Astrocyte (in vitro differentiated cells and primary cell): Measurements from ENCODE around the gene MYO5A. TPM values are rescaled to one million over a fixed set of nuclear protein-coding genes. Genes with fewer than 3 reads are reported as not detected.

Source experiments
- DNase-seq: peaks from one replicate; pipeline ENCODE4 v3.0.0-alpha.2; 2010; ENCODE audit warnings: low read depth
- FAIRE-seq: peaks from 2 replicates; lab custom pipeline; 2011; peaks lifted over from hg19 to GRCh38; lab: Jason Lieb, UNC
- H2AFZ ChIP-seq: 2 replicates; pipeline ENCODE4 v1.6.0; 2012; ENCODE audit warnings: low read depth, low read length, inconsistent platforms
- H3K27ac ChIP-seq: 2 replicates; pipeline ENCODE4 v1.5.1; 2011; ENCODE audit warnings: low read depth, low read length, inconsistent platforms
- H3K27me3 ChIP-seq: 2 replicates; pipeline ENCODE4 v1.6.0; 2011; ENCODE audit warnings: low read length, inconsistent platforms; ENCODE audit not compliant: insufficient read depth
- H3K36me3 ChIP-seq: 2 replicates; pipeline ENCODE4 v1.5.1; 2011; ENCODE audit warnings: low read length, inconsistent platforms; ENCODE audit not compliant: insufficient read depth
- H3K4me1 ChIP-seq: 2 replicates; pipeline ENCODE4 v1.5.1; 2011; ENCODE audit warnings: low read length, inconsistent platforms; ENCODE audit not compliant: insufficient read depth
- H3K4me2 ChIP-seq: 2 replicates; pipeline ENCODE4 v1.6.0; 2012; ENCODE audit warnings: low read length, inconsistent platforms
- H3K4me3 ChIP-seq: 2 replicates; pipeline ENCODE4 v1.5.1; 2011; ENCODE audit warnings: low read depth, mild to moderate bottlenecking, low read length, inconsistent platforms; ENCODE audit not compliant: insufficient read depth
- H3K79me2 ChIP-seq: 2 replicates; pipeline ENCODE4 v1.6.0; 2012; ENCODE audit warnings: mild to moderate bottlenecking, low read length, inconsistent platforms; ENCODE audit not compliant: insufficient read depth
- H3K9ac ChIP-seq: 2 replicates; pipeline ENCODE4 v1.6.0; 2012; ENCODE audit warnings: mild to moderate bottlenecking, low read length, inconsistent platforms
- H3K9me3 ChIP-seq: 2 replicates; pipeline ENCODE4 v1.5.1; 2012; ENCODE audit warnings: low read depth, mild to moderate bottlenecking, low read length, inconsistent platforms; ENCODE audit not compliant: insufficient read depth
- H4K20me1 ChIP-seq: 2 replicates; pipeline ENCODE4 v1.6.0; 2012; ENCODE audit warnings: low read length, inconsistent platforms; ENCODE audit not compliant: insufficient read depth
- H3K27ac Mint-ChIP-seq: one replicate; pipeline ENCODE4 v1.8.0; 2021; ENCODE audit warnings: mild to moderate bottlenecking, mixed read lengths; ENCODE audit not compliant: unreplicated experiment
- H3K27me3 Mint-ChIP-seq: one replicate; pipeline ENCODE4 v1.8.0; 2021; ENCODE audit warnings: low read depth, mixed read lengths; ENCODE audit not compliant: unreplicated experiment
- H3K36me3 Mint-ChIP-seq: one replicate; pipeline ENCODE4 v1.8.0; 2021; ENCODE audit warnings: low read depth, mixed read lengths; ENCODE audit not compliant: unreplicated experiment
- H3K4me1 Mint-ChIP-seq: one replicate; pipeline ENCODE4 v1.8.0; 2021; ENCODE audit warnings: low read depth, mixed read lengths; ENCODE audit not compliant: unreplicated experiment
- H3K4me3 Mint-ChIP-seq: one replicate; pipeline ENCODE4 v1.8.0; 2021; ENCODE audit warnings: mild to moderate bottlenecking, moderate library complexity, mixed read lengths; ENCODE audit not compliant: unreplicated experiment
- H3K9me3 Mint-ChIP-seq: one replicate; pipeline ENCODE4 v1.8.0; 2021; ENCODE audit warnings: mild to moderate bottlenecking, mixed read lengths; ENCODE audit not compliant: unreplicated experiment
- EZH2 ChIP-seq: IDR thresholded peaks from 2 replicates; pipeline ENCODE4 v1.6.1; 2012; ENCODE audit warnings: mild to moderate bottlenecking, low read length, inconsistent platforms; ENCODE audit not compliant: insufficient read depth
- total RNA-seq: library from RNA; stranded (reverse); gene quantifications from 2 replicates; pipeline ENCODE4 v1.2.1, GENCODE V29; 2021
- TF ChIP-seq, protein P1 (sequence below): IDR thresholded peaks from 2 replicates; pipeline ENCODE4 v1.5.1; 2011; ENCODE audit warnings: low read depth, mild to moderate bottlenecking, inconsistent platforms, low read length, moderate library complexity; ENCODE audit not compliant: insufficient read depth

Gene MYO5A
- total RNA-seq, 1 donor from 2014 or later = 47.6 TPM

DNA sequence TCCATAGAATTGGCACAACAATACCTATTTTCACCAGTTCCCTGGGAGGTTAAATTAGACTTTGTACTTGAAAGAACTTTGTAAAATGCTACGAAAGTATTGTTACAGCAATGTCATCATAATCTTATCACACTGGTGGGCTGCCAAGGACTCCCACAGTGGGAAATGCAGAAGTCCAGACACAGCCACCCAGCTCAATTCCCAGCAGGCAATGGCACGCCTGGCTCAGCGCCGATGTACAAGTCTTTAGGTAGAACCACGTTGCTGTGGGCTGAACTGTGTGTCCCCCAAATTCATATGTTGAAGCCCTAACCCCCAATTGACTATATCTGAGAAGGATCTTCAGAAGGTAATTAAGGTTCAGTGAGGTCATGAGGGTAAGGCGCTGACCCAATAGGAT, 245.4 kb downstream of the MYO5A start:
- Mint-ChIP-seq H3K4me1 (peaks cover 12% of the 10 kb centered on the region), H3K36me3 (no peaks in the 10 kb centered on the region), H3K9me3 (no peaks in the 10 kb centered on the region), H3K27ac (no peak overlapping the region), H3K27me3 (no peaks in the 10 kb centered on the region), H3K4me3 (no peak overlapping the region)
- Histone ChIP-seq H4K20me1 (no peaks in the 10 kb centered on the region), H3K36me3 (no peaks in the 10 kb centered on the region), H3K79me2 (no peaks in the 10 kb centered on the region), H3K4me2 (no peak overlapping the region), H3K9me3 (no peaks in the 10 kb centered on the region), H2AFZ (no peak overlapping the region), H3K4me3 (no peak overlapping the region), H3K27me3 (peaks cover 3% of the 10 kb centered on the region), H3K4me1 (no peaks in the 10 kb centered on the region), H3K27ac (no peak overlapping the region), H3K9ac (no peak overlapping the region)
- FAIRE-seq (no peak), DNase-seq (no peak)
- TF ChIP-seq, protein P1, sequence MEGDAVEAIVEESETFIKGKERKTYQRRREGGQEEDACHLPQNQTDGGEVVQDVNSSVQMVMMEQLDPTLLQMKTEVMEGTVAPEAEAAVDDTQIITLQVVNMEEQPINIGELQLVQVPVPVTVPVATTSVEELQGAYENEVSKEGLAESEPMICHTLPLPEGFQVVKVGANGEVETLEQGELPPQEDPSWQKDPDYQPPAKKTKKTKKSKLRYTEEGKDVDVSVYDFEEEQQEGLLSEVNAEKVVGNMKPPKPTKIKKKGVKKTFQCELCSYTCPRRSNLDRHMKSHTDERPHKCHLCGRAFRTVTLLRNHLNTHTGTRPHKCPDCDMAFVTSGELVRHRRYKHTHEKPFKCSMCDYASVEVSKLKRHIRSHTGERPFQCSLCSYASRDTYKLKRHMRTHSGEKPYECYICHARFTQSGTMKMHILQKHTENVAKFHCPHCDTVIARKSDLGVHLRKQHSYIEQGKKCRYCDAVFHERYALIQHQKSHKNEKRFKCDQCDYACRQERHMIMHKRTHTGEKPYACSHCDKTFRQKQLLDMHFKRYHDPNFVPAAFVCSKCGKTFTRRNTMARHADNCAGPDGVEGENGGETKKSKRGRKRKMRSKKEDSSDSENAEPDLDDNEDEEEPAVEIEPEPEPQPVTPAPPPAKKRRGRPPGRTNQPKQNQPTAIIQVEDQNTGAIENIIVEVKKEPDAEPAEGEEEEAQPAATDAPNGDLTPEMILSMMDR = no peak
- no peak for TF ChIP-seq EZH2

DNA sequence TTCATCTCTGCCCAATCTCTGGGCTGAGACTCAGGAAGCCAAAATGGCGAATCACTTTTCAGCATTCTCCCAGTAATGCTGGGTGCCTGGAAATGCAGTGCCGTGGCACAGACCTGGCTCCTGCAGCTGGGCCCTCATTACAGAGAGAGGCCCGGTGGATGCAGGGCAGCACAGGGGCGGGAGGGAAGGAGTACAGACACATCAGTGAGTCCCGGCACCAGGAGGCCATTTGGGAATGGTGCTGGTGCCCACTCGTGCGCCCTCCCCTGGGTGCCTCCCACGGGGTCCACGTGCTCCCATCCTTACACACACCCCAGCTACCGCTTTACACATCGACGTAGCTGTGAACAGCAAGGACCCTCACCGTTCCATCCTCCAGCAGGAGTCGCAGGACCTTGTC, 246.3 kb downstream of the MYO5A start:
- no peak for DNase-seq
- Histone ChIP-seq H3K4me2 (no peak overlapping the region), H3K4me3 (no peak overlapping the region), H4K20me1 (no peaks in the 10 kb centered on the region), H3K9me3 (no peaks in the 10 kb centered on the region), H2AFZ (no peak overlapping the region), H3K4me1 (no peaks in the 10 kb centered on the region), H3K27me3 (peaks cover 3% of the 10 kb centered on the region), H3K27ac (no peak overlapping the region), H3K79me2 (no peaks in the 10 kb centered on the region), H3K36me3 (no peaks in the 10 kb centered on the region), H3K9ac (no peak overlapping the region)
- peaks cover 9% of the 10 kb centered on the region for H3K4me1 Mint-ChIP-seq
- no peaks in the 10 kb centered on the region for H3K27me3 Mint-ChIP-seq
- no peak for FAIRE-seq
- no peaks in the 10 kb centered on the region for H3K9me3 Mint-ChIP-seq
- no peak overlapping the region for H3K4me3 Mint-ChIP-seq
- no peaks in the 10 kb centered on the region for H3K36me3 Mint-ChIP-seq
- TF ChIP-seq, protein P1 = no peak
- TF ChIP-seq EZH2 = no peak
- H3K27ac Mint-ChIP-seq = no peak overlapping the region

DNA sequence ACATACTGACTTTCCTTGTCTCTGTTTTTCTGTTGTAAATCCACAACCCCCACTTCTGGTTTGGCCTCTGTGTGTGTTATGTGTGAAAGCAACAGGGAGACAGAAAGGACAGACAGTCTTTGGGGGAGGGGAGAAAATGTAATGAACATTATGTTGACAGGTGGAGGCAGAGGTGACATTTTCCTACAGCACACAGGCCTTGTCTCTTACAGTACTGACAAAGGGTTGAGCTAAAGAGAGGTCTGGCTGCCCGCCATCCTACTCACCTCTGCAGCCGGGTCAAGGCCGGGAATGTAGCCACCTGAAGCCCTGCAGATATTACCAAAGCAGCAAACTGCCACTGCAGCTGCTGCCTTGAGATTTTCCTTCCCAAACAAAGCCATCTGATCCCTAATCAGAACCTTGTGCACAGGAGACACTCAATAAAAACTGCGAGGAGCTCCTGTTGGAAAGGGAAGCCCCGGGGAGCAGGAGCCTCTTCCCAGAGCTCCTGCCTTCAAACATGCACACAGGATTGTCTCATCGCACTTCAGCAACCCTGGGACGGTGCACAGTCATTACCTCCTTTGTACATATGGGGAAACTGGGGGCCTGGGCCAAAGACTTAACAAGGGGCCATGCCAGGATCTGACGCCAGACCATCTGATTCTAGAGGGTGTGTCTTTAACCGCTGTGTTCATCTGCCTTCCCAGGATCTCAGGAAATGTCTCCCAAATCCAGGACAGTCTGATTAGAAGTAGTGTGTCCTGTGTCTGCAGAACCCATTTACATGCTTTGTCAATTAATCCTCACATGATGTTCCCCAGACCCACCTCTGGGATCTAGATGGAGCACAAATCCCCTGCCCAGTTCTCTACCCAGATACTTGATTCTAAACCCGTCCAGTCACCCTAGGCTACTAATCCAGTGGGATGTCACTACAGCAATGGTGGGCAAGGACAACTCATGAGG, 247.3 kb downstream of the MYO5A start:
- Histone ChIP-seq H3K36me3 (no peaks in the 10 kb centered on the region), H3K9ac (no peak overlapping the region), H3K4me1 (no peaks in the 10 kb centered on the region), H3K79me2 (no peaks in the 10 kb centered on the region), H3K9me3 (no peaks in the 10 kb centered on the region), H3K27ac (no peak overlapping the region), H4K20me1 (no peaks in the 10 kb centered on the region), H3K4me3 (no peak overlapping the region), H3K4me2 (no peak overlapping the region), H2AFZ (no peak overlapping the region), H3K27me3 (peaks cover 3% of the 10 kb centered on the region)
- Mint-ChIP-seq H3K9me3 (no peaks in the 10 kb centered on the region), H3K4me3 (no peak overlapping the region), H3K36me3 (no peaks in the 10 kb centered on the region), H3K4me1 (peaks cover 9% of the 10 kb centered on the region), H3K27me3 (no peaks in the 10 kb centered on the region), H3K27ac (no peak overlapping the region)
- DNase-seq = no peak
- TF ChIP-seq, protein P1 = no peak
- no peak for TF ChIP-seq EZH2
- FAIRE-seq = no peak
